HG03342 (cell line): ENCODE measurements around the gene CCDC191.

Source experiments
- ATAC-seq: cut with Tn5 transposase; IDR thresholded peaks from one replicate; pipeline ENCODE4 v1.9.1; 2021; ENCODE audit warnings: mild to moderate bottlenecking, moderate library complexity; ENCODE audit not compliant: unreplicated experiment

The CCDC191 gene, protein sequence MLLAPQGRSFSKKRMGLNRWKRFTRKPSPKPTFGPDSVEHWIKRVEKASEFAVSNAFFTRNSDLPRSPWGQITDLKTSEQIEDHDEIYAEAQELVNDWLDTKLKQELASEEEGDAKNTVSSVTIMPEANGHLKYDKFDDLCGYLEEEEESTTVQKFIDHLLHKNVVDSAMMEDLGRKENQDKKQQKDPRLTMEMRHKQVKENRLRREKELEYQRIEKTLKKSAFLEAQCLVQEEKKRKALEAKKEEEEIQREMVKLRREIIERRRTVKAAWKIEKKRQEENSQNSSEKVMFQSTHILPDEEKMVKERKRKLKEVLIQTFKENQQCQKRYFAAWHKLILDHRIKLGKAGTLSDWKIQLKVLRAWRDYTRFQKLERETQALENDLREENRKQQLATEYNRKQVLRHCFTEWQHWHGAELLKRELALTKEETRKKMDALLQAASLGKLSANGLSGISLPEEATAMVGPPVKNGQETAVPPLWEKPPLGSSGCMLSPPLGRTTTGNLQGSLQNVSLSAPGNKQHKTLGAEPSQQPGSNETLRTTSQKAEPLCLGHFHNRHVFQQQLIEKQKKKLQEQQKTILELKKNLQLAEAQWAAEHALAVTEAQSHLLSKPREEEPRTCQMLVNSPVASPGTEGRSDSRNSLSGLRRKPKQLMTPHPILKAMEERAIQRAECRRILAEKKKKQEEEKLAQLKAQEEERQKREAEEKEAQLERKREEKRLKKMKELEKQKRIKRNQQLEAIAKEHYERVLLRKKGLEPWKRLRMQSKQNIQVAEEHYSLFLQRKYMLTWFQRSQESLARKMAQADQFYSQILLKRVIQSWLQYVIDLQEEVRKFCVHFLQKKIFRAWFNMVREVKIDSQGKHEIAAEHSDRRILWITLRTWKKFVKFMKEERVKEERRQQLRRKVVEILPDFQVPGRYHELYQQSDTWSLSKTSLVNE

DNA sequence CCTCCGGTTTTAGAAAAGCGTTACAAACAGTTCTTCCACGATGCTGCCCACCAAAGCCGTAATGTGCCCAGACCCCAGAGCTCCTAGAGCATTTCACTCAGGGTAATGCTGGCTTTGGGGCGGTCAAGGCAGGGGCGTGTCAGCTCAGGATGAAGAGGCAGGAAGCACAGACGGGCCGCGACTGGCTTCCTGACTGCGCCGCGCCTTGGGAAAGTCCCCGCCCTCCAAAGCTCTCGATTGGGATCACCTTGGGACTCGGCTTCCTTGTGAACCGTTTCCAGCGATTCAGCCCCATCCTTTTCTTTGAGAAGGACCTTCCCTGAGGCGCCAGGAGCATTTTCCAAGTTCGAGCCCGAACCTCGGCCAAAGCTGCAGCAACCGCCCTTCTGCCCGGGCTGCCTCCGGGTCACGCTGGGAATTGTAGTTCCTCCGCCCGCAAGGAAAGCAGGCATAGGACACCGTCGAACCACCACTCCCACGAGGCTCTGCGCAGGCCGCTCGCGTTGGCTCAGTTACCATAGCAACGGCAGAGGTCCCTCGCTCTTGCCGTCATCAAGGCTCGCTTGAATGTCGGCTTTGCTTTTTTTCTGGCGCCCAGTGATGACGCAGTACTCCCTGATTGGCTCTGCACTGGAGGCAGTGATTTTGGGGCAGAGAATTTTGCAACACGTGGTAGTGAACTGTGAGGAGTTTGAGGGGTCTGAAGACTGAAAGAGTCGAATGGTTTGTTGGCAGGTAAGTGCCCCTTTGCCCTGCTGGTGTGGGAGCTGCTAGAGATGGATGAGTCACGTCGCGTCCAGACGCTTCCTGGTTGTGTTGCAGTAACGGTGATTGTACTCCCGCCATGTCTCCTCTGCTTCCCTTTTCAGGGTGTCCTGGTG, at the start of gene CCDC191, which contains the start of gene QTRT2:
TSS of gene CCDC191 (minus strand) at position 397 of the 881 bp plus-strand sequence. CDS start at position 337, 60 bp downstream.
TSS of gene QTRT2 (plus strand) at position 608 of the 881 bp plus-strand sequence. CDS start 8,521 bp downstream, outside the sequence.
- peak; percentile 96 for ATAC-seq

GRCh38 chr3:114104414-114104813, 48.1 kb upstream of the CCDC191 start:
- no peak for ATAC-seq

- ATAC-seq: no peak
Observed at GRCh38 chr3:114103858-114104257, 47.5 kb upstream of the CCDC191 start.

DNA sequence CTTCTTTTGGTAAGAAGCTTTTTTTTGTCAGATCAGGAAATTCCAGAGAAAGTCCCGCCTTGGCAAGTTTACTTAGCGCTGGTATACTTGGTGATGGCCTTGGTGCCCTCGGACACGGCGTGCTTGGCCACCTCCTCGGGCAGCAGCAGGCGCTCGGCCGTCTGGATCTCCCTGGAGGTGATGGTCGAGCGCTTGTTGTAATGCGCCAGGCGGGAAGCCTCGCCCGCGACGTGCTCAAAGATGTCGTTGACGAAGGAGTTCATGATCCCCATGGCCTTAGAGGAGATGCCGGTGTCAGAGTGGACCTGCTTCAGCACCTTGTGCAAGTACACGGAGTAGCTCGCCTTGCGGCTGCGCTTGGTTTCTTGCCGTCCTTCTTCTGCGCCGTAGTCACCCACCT, 46.9 kb upstream of the CCDC191 start:
- ATAC-seq: no peak

DNA sequence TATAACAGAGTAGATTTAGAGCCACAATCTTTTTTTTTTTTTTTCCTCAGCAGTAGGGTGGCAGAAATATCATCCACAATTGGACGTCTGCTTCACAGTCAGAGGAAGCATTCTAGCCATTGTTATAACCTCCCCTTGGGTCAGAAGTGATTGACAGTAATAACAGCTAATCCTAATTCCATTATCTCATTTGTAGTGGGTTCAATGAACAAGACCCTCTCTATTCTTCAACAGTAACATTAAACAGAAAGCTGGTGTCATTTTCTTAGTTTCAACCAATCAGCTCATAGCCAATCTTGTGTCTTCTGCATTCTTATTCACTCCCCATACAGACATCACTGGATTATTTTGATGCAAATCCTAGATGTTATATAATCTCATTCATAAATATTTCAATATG, 44.8 kb upstream of the CCDC191 start:
- no peak for ATAC-seq

DNA sequence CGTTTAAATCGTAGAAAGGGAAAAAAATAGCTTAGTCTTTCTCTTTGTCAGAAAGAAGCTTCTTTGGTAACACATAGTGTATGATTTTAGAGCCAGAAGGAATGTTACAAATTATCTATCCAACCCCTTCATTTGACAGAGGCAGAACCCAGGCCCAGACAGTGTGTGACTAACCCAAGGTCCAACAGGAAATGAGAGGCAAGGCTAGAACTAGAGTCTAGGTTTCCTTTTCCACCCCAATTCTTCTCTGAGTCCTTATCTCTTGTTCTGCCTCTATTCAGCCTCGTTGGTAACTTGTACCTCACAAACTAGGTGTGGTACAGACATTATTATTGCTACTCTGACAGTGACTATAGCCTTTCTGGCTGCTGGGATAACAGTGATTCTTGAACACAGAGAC, 39.5 kb upstream of the CCDC191 start:
- no peak for ATAC-seq

DNA sequence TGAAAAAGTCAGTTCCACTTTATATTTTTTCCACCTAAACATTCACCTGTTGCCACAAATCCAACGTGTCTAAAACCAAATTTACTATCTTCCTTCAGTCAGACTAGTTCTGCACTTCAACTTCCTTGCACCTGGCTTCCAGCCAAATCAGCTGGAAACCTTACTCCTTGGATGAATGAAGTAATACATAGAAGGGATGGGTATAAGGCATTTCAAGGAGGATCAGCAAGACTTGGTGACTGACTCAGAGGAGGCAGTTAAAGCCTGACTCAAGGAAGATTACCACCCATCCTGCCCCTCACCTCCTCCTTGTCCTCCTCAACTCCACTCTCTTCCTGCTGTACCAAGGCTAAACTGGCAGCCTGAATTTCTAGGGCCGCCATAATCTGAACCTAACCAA, 37.3 kb upstream of the CCDC191 start:
- no peak for ATAC-seq

DNA sequence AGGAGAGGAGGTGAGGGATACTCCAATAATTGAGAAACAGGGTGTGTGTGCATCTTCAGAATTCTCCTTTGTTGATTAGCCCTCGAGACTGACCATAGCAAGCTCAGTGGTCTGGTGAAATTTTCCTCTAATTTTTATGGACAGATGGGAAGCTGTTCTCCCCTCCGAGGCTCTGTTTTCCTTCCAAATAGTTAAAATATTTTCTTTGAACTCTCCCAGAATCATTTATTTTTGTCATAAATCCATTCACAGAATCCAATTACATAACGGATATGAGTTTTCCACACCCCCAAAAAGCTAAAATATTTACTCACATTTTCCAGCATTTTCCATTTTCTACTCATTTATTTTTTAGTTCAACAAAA, 36.7 kb upstream of the CCDC191 start:
- no peak for ATAC-seq

DNA sequence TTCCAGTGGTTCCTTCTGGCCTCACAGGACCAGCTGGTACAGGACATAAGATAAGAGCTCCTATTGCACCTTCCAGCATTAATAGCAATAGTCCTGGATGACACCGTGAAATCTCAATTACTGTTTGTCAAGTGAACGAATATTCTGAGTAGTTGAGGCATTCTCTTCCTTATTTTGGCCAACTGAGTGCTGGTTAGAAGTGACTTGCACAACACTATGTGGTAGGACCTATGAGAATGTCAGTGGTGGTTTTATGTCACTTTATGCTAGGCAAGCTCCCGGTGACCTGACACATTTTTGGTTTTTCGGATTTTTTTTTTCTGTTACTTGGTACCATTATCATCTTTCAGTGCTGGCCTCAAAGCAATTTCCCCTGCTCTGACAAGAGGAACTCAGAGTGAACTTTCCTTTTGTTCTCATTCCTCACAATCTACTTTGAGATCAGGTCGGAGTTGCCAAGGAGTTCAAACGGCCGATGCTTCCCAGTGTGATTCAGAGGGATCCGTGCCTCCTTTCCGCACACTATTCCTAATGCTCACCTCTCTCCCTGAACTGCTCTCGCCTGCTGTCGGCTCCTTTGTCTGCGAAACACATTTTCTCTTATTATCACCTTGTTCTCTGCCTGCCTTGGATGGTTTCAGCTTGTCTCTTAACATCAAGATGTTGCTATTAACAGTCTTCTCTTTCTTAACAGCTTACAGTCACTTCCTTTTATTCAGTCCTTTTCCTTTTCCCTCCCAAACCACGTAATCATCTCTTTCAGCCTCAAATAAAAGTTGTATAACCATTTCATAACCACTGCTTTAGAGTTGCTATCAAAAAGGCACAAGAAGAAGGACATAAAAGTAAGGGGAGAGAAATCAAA, 36.1 kb upstream of the CCDC191 start:
- ATAC-seq: no peak

DNA sequence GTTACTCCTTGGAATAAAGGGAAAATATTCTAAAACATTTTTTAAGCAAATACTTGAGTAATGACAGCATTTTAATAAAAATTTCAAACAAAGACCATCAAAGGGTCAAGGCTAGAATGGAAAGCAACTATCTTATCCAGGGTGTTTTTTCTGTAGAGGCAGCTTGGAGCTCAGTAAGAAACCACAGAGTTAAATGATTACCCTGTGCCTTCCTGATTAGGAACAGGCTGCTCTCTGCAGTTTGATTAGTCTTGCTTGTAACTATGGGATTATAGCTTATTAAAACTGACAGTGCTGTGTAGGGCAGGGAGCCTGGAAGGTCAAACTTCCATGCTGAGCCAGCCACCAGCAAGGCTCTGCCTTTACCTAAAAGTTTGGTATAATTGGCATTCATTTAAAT, 33.3 kb upstream of the CCDC191 start:
- no peak for ATAC-seq

GRCh38 chr3:114086356-114086755, 30.0 kb upstream of the CCDC191 start:
- no peak for ATAC-seq

GRCh38 chr3:114083112-114083511, 26.8 kb upstream of the CCDC191 start:
- no peak for ATAC-seq

DNA sequence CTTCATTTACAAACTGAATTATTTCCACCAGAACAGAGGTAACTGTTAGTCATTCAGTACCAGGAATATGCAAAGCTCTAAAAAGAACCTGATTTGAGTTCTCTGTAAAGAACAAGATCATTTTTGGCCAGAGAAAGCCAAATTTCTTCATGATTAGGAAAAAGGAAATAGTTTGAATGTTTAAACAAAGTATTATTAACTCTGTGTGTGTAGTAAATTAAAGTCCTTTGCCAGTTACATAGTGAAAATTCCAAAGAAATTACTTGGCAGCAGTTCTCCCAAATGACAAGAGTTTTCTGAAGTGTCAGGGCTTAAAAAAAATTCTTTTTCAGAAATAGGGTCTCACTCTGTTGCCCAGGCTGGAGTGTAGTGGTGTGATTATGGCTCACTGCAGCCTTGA, 24.7 kb upstream of the CCDC191 start:
- ATAC-seq: no peak

GRCh38 chr3:114080201-114080600, 23.9 kb upstream of the CCDC191 start:
- ATAC-seq: no peak

- no peak for ATAC-seq
Observed at GRCh38 chr3:114079761-114080160, 23.4 kb upstream of the CCDC191 start.

DNA sequence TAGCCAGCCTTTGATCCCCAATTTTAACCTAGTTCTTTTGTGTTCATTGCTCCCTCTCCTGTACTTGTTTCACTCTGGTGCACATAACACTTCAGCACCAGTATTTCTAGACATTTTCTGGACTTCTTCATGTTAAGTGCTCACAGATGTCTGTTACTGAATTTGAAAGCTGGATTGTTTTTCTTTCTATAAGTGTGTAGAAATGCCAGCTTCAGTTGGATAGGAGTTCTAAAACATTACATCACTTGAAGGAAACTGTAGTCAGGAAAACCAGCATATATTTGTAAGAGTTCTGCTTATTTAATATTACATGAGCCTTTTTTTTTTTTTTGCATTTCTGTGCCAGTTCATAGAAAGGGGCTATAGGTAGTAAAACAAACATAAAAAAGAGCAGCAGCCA, 21.8 kb upstream of the CCDC191 start:
- no peak for ATAC-seq

GRCh38 chr3:114076711-114077110, 20.4 kb upstream of the CCDC191 start:
- ATAC-seq: no peak

GRCh38 chr3:114071786-114072185, 15.5 kb upstream of the CCDC191 start:
- no peak for ATAC-seq

GRCh38 chr3:114068336-114068735, 12.0 kb upstream of the CCDC191 start:
- no peak for ATAC-seq

- ATAC-seq: no peak
Observed at GRCh38 chr3:114067804-114068203, 11.5 kb upstream of the CCDC191 start.
